BLaER1 treated with 17β-estradiol and CSF1 and Interleukin-3, amounts not matched to agents 10 nM and 100 nM (cell line): ENCODE data around the gene CYP2W1.
"Not testable (repeated sequence)": the region's sequence is repeated elsewhere in the genome, so short reads cannot be mapped to it uniquely, and the experiment has no call there.

Source experiments
- H3K27ac ChIP-seq, 11 experiments: shearing (Covaris generic); formaldehyde crosslinking; 2 replicates each; pipeline ENCODE4 v1.8.1; 2022
- H3K27me3 ChIP-seq, 11 experiments: shearing (Covaris generic); formaldehyde crosslinking; 2 replicates each; pipeline ENCODE4 v1.8.1; 2022
- H3K36me3 ChIP-seq, 11 experiments: shearing (Covaris generic); formaldehyde crosslinking; 2 replicates each; pipeline ENCODE4 v1.8.1; 2022
- H3K4me1 ChIP-seq, 10 experiments: shearing (Covaris generic); formaldehyde crosslinking; 2 replicates each; pipeline ENCODE4 v1.8.1; 2022
- H3K4me2 ChIP-seq, 11 experiments: shearing (Covaris generic); formaldehyde crosslinking; 2 replicates each; pipeline ENCODE4 v1.8.1; 2022
- H3K4me3 ChIP-seq, 10 experiments: shearing (Covaris generic); formaldehyde crosslinking; 2 replicates each; pipeline ENCODE4 v1.8.1; 2022
- H3K9ac ChIP-seq, 11 experiments: shearing (Covaris generic); formaldehyde crosslinking; 2 replicates each; pipeline ENCODE4 v1.8.1; 2022
- H3K9me3 ChIP-seq, 11 experiments: shearing (Covaris generic); formaldehyde crosslinking; replicated peaks in 1 of 11; 2 replicates each; pipeline ENCODE4 v1.8.1; 2022
- H4K20me1 ChIP-seq, 11 experiments: shearing (Covaris generic); formaldehyde crosslinking; 2 replicates each; pipeline ENCODE4 v1.8.1; 2022
- Cebpa-rat ChIP-seq, 11 experiments: shearing (Covaris generic); IDR thresholded peaks; 2 replicates each; pipeline ENCODE4 v1.8.1; 2022

Gene CYP2W1

DNA sequence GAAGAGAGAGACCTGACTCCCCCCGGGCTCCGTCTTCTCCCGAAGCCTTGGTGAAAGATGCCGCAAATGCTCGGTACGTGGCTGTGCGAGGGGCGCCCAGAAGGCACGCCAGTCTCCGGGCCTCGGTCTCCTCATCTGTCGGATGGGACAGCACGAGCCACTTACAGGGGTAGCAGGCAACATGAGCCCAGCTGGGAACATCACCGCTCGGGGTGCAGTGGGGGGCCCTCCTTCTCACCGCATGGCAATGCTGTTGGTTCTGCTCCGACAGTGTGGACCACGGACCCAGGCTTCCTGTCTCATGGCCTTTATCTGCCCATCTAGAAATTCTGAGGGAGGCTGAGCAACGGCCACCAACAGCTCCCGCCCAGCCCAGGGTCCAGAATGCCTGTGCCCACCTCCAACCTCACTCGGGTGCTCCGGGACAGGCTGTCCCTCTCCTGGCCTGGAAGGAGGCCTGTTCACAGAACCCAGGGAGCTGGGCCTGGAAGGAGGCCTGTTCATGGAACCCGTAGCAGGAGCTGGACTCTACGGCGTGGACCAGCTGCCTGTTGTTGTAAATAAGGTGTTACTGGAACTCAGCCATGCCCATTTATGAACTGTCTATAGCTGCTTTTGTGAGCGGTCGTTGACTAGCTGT lies 44.3 kb upstream of the CYP2W1 start:
- H3K4me1 ChIP-seq, result peaks cover 29 to 81% (median 72%) of the 10 kb centered on the region in 10 experiments
- peak overlapping the region in 6 of 11 experiments; percentile 10 to 92 (median 53); a peak in 9 of 22 replicates for H3K4me2 ChIP-seq
- no peak overlapping the region for H3K4me3 ChIP-seq
- TF ChIP-seq Cebpa-rat (IDR thresholded peaks at IDR 0.05), result no peak
- H3K27ac ChIP-seq, result peak overlapping the region in 9 of 11 experiments; percentile 34 to 93 (median 56); a peak in 15 of 22 replicates
- peaks cover 13 to 22% (median 15%) of the 10 kb centered on the region in 11 experiments; a peak in 21 of 22 replicates for H3K9me3 ChIP-seq
- H3K9ac ChIP-seq, result peak overlapping the region in 3 of 11 experiments; percentile 7 to 33 (median 26); a peak in 4 of 22 replicates
- peaks cover 0 to 15% (median 0%) of the 10 kb centered on the region in 11 experiments; a peak in 5 of 22 replicates for H3K27me3 ChIP-seq
- peaks cover 0 to 29% (median 16%) of the 10 kb centered on the region in 11 experiments; a peak in 12 of 22 replicates for H4K20me1 ChIP-seq
- peaks cover 7 to 48% (median 28%) of the 10 kb centered on the region in 11 experiments; a peak in 19 of 22 replicates for H3K36me3 ChIP-seq

- Histone ChIP-seq H3K4me3 (peak overlapping the region in 1 of 10 experiments; percentile 31; a peak in 4 of 20 replicates), H3K27ac (peak overlapping the region; percentile 42 to 93 (median 73); a peak in 21 of 22 replicates), H3K36me3 (peaks cover 4 to 46% (median 25%) of the 10 kb centered on the region in 11 experiments; a peak in 19 of 22 replicates), H3K9ac (peak overlapping the region in 4 of 11 experiments; percentile 48 to 63 (median 50); a peak in 6 of 22 replicates), H3K27me3 (peaks cover 0 to 18% (median 2%) of the 10 kb centered on the region in 11 experiments; a peak in 7 of 22 replicates), H4K20me1 (peaks cover 0 to 35% (median 17%) of the 10 kb centered on the region in 11 experiments; a peak in 18 of 22 replicates), H3K4me2 (peak overlapping the region in 10 of 11 experiments; percentile 6 to 92 (median 48); a peak in 14 of 22 replicates), H3K4me1 (peaks cover 25 to 82% (median 66%) of the 10 kb centered on the region in 10 experiments), H3K9me3 (peaks cover 13 to 33% (median 16%) of the 10 kb centered on the region in 11 experiments; a peak in 21 of 22 replicates)
- no peak for TF ChIP-seq Cebpa-rat (IDR thresholded peaks at IDR 0.05)
Measured at GRCh38 chr7:939843-940242, 43.1 kb upstream of the CYP2W1 start.

DNA sequence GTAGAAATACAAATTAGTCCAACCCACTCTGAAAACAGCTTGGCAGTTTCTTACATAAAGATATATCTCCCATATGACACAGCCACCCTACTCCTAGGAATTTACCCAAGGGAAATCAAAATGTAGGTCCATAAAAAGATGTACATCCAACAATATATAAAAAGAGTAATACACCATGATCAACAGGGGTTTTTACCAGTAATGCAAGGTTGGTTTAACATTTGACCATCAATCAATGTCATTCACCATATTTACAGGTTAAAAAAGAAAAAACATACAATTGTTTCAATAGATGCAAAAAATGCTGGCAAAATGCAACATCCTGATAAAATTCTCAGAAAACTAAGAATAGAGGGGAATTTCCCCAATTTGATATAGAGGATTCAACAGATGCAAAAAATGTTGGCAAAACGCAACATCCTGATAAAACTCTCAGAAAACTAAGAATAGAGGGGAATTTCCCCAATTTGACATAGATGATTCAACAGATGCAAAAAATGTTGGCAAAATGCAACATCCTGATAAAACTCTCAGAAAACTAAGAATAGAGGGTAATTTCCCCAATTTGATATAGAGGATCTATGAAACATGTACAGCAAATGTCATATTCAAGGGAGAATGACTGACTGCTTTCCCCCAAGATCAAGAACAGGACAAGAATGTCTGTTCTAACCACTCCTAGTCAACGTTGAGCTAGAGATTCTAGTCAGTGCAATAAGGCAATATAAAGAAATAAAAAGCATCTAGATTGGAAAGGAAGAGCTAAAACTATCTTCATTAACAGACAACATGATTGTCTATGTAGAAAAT lies 42.2 kb upstream of the CYP2W1 start:
- Histone ChIP-seq H3K9ac (peak overlapping the region in 6 of 11 experiments; percentile 7 to 74 (median 48); a peak in 9 of 22 replicates), H3K4me2 (peak overlapping the region in 10 of 11 experiments; percentile 6 to 92 (median 46); a peak in 17 of 22 replicates), H3K4me3 (no peak overlapping the region; a peak in 1 of 20 replicates), H4K20me1 (peaks cover 4 to 38% (median 25%) of the 10 kb centered on the region in 11 experiments; a peak in 20 of 22 replicates), H3K27ac (peak overlapping the region; percentile 42 to 93 (median 73)), H3K36me3 (peaks cover 7 to 47% (median 27%) of the 10 kb centered on the region in 11 experiments; a peak in 20 of 22 replicates), H3K4me1 (peaks cover 15 to 82% (median 59%) of the 10 kb centered on the region in 10 experiments), H3K27me3 (peaks cover 0 to 18% (median 5%) of the 10 kb centered on the region in 11 experiments; a peak in 7 of 22 replicates), H3K9me3 (peaks cover 13 to 43% (median 16%) of the 10 kb centered on the region in 11 experiments; a peak in 21 of 22 replicates)
- TF ChIP-seq Cebpa-rat (IDR thresholded peaks at IDR 0.05), result peak in 2 of 11 experiments; percentile 35 to 60; a peak in 3 of 22 replicates

- not testable (repeated sequence) for H3K9ac ChIP-seq, H3K4me3 ChIP-seq
- Histone ChIP-seq H3K27ac (peak overlapping the region in 4 of 11 experiments; percentile 9 to 52 (median 30); a peak in 6 of 22 replicates), H3K9me3 (peaks cover 13 to 44% (median 15%) of the 10 kb centered on the region in 11 experiments; a peak in 21 of 22 replicates), H3K4me2 (peak overlapping the region in 1 of 11 experiments; percentile 29; a peak in 3 of 22 replicates), H4K20me1 (peaks cover 16 to 46% (median 38%) of the 10 kb centered on the region in 11 experiments; a peak in 20 of 22 replicates), H3K4me1 (peaks cover under 1 to 82% (median 37%) of the 10 kb centered on the region in 10 experiments; a peak in 18 of 20 replicates), H3K27me3 (peaks cover 0 to 18% (median 5%) of the 10 kb centered on the region in 11 experiments; a peak in 7 of 22 replicates), H3K36me3 (peaks cover 7 to 56% (median 26%) of the 10 kb centered on the region in 11 experiments; a peak in 20 of 22 replicates)
Measured at GRCh38 chr7:943793-944192, 39.2 kb upstream of the CYP2W1 start.

GRCh38 chr7:944744-945143 lies 38.2 kb upstream of the CYP2W1 start:
- Histone ChIP-seq H4K20me1 (peaks cover 26 to 54% (median 46%) of the 10 kb centered on the region in 11 experiments; a peak in 21 of 22 replicates), H3K27me3 (peaks cover 0 to 18% (median 5%) of the 10 kb centered on the region in 11 experiments; a peak in 7 of 22 replicates), H3K9me3 (peaks cover 10 to 41% (median 13%) of the 10 kb centered on the region in 11 experiments; a peak in 21 of 22 replicates), H3K36me3 (peaks cover 10 to 58% (median 28%) of the 10 kb centered on the region in 11 experiments; a peak in 21 of 22 replicates), H3K4me1 (peaks cover 10 to 82% (median 41%) of the 10 kb centered on the region in 10 experiments), H3K4me3 (no peak overlapping the region; a peak in 1 of 20 replicates), H3K4me2 (peak overlapping the region in 3 of 11 experiments; percentile 28 to 47 (median 37); a peak in 4 of 22 replicates), H3K9ac (peak overlapping the region in 1 of 11 experiments; percentile 32; a peak in 1 of 22 replicates), H3K27ac (peak overlapping the region in 4 of 11 experiments; percentile 33 to 57 (median 46); a peak in 6 of 22 replicates)
- no peak for TF ChIP-seq Cebpa-rat (IDR thresholded peaks at IDR 0.05)

- TF ChIP-seq Cebpa-rat (IDR thresholded peaks at IDR 0.05), result no peak
- peaks cover 14 to 82% (median 41%) of the 10 kb centered on the region in 10 experiments for H3K4me1 ChIP-seq
Measured at GRCh38 chr7:945147-945555, 37.8 kb upstream of the CYP2W1 start.

DNA sequence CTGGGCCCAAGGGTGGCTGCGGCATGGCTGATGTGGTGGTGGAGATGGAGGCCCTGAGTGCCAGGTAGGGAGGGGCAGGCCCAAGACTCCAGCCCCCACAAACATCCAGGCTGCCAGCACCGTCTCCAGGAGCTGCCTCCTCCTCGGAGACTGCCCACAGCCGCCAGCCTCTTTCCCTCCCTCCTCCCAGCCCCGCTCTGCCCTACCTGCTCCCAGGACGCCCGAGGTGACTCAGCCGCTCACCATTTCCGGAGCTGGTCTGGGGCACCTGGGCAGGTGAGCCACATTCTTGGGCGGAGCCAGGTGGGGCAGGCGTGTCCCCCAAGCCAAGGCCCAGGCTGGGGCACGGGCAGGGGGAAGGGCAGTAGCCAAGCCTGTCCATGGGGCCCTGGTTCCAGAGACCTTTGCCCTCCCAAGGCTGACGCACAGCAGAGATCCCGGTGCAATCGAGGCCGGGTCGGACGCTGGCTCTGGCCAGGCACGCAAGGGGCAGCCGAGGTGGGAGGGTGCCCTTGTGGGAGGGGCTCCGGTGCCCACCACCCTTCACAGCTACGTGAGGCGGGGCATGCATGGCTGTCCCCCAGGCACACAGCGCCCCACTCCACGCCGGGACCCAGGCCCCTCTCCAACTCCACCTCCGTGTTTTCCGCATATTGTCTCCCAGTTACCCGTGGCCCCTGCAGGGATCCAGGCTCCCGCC lies 37.3 kb upstream of the CYP2W1 start:
- Histone ChIP-seq H3K4me3 (no peak overlapping the region), H3K9ac (peak overlapping the region in 1 of 11 experiments; percentile 23; a peak in 2 of 22 replicates), H3K9me3 (peaks cover under 1 to 31% (median 3%) of the 10 kb centered on the region in 11 experiments; a peak in 15 of 22 replicates), H3K4me2 (peak overlapping the region in 3 of 11 experiments; percentile 28 to 47 (median 37); a peak in 5 of 22 replicates), H3K27me3 (peaks cover 0 to 18% (median 5%) of the 10 kb centered on the region in 11 experiments; a peak in 7 of 22 replicates), H4K20me1 (peaks cover 30 to 59% (median 49%) of the 10 kb centered on the region in 11 experiments; a peak in 21 of 22 replicates), H3K27ac (peak overlapping the region in 6 of 11 experiments; percentile 3 to 57 (median 38); a peak in 7 of 22 replicates), H3K36me3 (peaks cover 6 to 57% (median 31%) of the 10 kb centered on the region in 11 experiments; a peak in 21 of 22 replicates), H3K4me1 (peaks cover 19 to 82% (median 42%) of the 10 kb centered on the region in 10 experiments)
- TF ChIP-seq Cebpa-rat (IDR thresholded peaks at IDR 0.05), result no peak

More at GRCh38 chr7:945147-945555, 37.8 kb upstream of the CYP2W1 start:
- Histone ChIP-seq H3K4me2 (peak overlapping the region in 3 of 11 experiments; percentile 28 to 47 (median 37); a peak in 5 of 22 replicates), H4K20me1 (peaks cover 30 to 58% (median 49%) of the 10 kb centered on the region in 11 experiments; a peak in 21 of 22 replicates), H3K9ac (peak overlapping the region in 2 of 11 experiments; percentile 23 to 32; a peak in 3 of 22 replicates), H3K9me3 (peaks cover 6 to 36% (median 9%) of the 10 kb centered on the region in 11 experiments; a peak in 21 of 22 replicates), H3K4me3 (no peak overlapping the region; a peak in 1 of 20 replicates), H3K27me3 (peaks cover 0 to 18% (median 5%) of the 10 kb centered on the region in 11 experiments; a peak in 7 of 22 replicates), H3K27ac (peak overlapping the region in 6 of 11 experiments; percentile 3 to 57 (median 38); a peak in 7 of 22 replicates), H3K36me3 (peaks cover 6 to 58% (median 31%) of the 10 kb centered on the region in 11 experiments; a peak in 21 of 22 replicates)
